GM19240 (cell line): ENCODE data around the gene EYA4.

Experiments
- DNase-seq: peaks from one replicate; pipeline ENCODE4 v3.0.0; 2011; ENCODE audit warnings: low spot score; ENCODE audit not compliant: insufficient read length

The EYA4 gene

DNA sequence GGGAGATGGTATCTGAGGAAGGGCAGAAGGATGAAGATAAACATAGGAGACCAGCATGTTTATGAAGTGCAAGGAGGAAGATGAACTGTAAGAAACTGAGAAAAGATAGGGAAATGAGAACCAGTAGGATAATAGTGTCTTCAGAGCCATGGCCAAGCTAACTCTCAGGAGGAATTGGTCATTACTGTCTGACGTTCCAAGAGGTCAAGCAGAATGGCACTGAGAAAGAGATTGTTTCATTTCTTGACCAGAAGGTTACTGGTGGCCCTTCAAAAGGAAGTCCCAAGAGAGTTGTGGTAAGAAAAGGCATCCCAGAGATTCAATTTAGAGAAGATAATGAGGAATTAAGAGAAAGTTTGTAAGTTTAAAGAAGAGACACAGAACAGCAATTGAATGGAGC lies 47.5 kb downstream of the EYA4 start:
- DNase-seq, result no peak

DNA sequence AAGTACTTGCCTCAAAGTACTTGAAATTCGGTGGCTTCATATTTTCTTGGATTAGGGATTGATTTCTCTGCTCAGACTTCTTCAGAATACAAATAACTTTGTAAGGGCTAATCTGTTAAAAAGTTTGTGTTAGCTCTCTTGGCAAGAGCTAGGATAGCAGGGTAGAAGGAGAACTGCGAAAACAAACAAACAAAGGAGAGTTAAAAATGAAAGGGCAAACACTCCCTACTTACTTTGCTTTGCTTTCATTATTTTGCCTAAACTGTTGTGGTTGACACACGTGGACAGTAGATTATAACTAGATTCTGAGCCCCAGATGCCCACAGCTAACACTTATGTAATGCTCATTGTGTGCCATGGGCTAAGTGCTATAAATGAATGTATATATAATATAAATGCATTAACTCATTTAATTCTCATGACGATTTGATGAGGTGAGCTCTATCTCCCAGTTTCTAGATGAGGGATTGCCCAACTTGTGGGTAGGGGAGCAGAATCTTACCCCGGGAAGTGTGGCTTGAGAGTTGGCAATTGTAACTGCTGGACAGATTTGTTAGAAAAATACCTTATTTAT lies 48.7 kb downstream of the EYA4 start:
- no peak for DNase-seq

DNA sequence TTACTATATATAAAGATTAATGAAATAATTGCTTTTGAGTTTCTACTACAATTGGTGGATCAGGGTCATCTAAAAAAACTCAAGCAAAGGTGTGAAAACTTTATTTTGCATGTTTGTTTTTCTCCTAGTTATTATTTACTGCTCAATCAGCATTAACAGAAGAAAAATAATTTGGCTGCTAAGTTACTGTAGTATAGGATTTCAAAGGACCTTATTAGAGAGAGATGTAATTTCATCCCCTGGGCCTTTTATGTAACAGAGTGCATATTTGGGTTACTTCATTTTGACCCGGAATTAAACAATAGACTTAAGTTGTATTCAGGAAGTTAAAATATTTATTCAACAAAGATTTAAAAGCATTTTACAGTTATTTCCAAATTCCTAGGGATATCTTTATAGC lies 49.8 kb downstream of the EYA4 start:
- no peak for DNase-seq

DNA sequence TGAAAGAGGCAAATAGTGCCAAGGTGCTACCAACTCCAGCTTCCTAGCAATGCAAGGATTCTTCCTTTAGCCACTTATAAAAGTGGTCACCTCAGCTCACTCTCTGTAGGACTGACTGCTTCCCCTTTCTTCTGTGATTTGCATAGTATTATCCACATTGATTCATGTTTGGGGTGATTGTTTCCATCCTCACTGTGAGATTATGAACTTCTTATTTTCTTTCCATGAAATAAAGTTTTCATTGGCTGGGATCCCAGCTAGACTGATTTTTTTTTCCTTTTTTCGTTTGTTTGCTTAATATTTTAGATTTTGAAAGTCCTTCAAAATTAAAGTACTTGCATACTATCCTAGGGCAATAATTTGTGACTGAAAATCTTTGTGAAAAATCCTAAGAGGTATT lies 50.5 kb downstream of the EYA4 start:
- DNase-seq, result no peak

DNA sequence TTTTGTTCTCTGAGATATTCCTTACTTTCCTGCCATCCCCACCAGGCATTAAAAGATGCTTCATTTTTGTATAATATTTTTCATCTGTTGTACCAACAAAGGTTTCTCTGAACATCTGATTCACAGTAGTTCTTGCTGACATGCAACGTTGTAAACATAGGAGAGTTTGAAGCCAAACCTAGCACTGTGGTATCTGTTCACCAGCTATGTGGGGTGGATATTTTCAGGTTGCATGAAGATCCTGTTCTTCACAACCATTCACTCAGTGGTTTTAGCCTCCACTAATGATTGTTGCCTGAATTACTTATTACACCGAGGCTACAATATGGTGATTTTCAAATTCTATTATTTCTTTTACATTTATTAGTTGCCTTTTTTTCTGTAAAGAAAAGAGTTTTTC lies 56.5 kb downstream of the EYA4 start:
- DNase-seq, result no peak

DNA sequence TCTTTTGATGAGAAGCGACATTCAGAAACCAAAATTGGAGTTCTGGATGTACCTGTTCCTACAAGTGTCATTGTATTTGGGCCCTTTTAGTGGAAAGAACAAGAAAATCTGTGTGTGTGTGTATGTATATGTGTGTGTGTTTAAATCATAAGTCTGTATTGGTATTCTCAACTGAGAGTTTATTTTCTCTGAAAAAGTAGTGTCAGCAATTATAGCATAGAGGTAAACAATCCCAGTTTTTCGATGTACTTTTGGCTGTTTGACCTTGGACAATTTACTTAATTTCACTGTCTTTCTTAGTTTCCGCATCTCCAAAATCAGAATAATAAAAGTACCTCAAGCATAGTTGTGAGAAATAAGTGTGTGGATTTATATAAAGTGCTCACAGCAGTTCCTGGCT lies 57.2 kb downstream of the EYA4 start:
- no peak for DNase-seq

DNA sequence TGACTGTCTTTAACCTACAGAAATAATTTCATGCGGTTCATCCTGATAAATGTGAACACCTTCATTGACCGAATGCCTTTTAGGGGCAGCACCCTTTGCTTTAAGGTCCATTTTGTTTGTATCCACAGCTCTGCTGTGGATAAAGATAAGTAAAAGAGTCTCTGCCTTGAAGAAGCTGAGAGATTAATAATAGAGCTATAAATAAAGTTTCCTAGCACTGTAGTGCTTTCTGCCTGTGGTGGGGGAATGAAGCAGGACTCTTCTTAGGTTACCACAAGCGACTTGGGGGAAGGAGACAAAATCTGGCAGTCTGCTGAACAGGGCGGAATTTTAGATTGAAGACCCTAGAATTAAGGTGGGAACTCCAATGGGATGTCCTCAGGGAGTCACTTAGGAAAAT lies 57.6 kb downstream of the EYA4 start:
- no peak for DNase-seq

DNA sequence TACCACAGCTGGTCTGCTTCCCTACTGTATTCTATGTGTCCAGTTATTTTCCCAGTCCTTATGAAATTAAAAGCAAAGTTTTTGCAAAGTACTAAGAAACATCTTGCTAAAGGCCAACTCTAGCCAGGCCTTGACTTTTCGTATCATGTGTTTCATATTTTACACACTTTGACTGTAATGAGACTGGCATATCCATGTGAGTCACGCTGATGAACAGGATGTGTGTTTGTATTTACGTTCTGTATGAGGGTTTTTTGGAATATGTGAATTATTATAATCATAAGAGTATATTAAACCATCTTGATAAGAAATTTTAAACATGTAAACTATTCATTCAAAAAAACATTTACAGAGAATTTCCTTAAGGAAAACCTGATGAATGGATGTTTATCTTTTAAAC lies 59.7 kb downstream of the EYA4 start:
- no peak for DNase-seq

DNA sequence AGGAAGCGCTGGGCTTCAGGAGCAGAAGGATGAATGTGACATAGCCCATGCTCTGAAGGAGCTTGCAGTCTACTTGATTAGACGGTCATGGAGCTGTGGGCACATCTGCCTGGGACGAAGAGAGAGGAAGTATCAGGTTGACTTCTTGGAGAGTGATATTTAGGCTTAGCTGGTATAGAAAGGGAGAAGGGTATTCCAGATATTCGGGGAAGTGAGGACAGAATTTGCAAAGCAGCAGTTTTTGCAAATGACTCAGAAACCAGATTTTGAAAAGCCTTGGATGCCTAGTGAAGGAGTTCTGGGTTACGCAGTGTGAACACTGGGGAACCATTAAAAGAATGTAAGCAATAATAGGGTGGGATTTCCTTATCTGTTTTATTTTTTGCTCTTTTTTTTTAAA lies 60.7 kb downstream of the EYA4 start:
- no peak for DNase-seq

DNA sequence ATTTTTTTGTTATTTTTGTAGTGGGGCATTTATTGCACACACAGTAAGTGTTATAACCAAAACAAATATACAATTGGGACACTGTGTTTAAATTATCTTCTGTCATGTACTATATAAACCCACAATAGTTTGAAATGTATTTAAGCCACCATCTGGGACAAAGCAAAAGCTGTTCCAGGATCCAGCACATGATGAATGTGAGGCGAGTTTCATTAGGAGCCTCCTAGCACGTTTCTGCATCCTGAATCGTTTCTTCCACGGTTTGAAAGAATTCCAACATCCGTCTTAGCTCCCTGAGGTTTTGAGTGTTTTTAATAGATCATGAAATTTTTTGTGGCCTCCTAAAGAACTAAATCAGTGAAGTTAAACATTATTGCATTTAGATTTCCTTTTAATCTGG lies 65.8 kb downstream of the EYA4 start:
- no peak for DNase-seq

DNA sequence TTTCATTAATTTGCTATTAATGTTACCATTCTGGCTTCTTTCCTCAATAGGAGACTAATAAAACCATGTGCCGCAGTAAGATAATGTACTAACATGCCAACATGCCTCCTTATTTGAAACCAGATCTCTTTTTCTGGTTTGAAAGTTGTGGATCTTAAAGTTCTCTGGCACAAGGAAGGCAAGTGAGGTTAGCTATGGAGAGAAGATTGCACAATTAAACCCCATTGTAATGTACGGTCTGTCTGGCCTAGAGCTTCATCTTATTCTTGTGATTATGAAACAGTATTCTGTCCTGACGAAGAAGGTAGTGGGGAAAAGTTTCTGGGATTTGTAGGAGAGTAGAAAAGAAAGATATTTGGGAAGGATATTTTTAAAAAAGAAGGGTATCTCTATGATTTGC lies 68.4 kb downstream of the EYA4 start:
- no peak for DNase-seq

DNA sequence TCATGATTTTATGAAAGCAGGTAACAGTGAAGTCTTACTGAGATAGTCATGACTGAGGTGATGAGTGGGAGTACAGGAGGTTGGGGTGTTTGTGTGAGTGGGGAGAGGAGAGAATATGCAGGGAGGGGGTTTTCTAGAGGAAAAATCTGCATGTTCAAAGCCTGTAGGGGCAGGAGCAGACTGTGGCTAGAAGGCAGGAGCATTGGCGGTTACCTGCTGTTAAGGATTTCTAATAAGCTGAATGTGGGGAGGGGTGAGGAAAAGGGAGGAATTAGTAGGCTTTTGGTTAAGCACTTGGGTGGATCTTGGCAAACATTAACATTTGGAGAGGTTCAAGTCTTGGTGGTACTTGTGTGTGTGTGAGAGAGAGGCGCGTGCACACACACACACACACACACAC lies 70.8 kb downstream of the EYA4 start:
- no peak for DNase-seq

DNA sequence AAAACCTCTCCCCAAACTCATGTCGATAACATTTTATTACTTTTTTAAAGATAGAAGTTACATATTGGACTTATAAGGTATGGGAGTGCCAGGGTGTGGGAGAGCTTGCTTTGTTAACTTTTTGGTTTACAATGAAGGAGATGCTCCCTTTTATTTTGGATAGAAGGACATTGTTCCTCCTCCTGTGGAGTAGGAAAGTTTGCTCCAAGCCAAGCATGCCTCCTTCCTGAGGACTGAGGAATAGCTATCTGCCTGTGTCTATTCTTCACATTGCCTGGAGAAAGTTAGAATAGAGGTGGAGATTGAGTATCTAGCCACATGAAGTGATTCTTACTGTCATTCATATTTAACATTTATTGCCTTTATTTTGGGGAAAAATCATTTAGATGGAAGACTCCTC lies 71.9 kb downstream of the EYA4 start:
- DNase-seq, result no peak

DNA sequence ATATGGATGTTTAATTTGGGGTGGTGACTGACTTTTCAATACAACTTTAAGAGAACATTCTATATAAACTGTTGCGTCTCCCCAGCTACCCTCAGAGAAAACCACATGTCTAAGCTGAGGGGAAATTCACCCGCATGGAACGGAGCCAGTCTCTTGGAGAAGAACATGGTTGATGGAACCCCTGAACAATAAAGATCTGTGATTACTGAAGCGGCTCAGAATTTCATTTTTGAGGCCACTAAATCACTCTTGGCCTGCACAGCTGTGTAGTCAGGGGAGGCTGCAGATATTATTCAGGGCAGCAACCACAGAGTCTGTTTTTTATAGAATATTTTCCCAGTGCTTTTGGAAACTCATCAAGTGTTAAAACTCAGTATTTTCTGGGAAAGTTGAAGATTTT lies 73.8 kb downstream of the EYA4 start:
- no peak for DNase-seq

DNA sequence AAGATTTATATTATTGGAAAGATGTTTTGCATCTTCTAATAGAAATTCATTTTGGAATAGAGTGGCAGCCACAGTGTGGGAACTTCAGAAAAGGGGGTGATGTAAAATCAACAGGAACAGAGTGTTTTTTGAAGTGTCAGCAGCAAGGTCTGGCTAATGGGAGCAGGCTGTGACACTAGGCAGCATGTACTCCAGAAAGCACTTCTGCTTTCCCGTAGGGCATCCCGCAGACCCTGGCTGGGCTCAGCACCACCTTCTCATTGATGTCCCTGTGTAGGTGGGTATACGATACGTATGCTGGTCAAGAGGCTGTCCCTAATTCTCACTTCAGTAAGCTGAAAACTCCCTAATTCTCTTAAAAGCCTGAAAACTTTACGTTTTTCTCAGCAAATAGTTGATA lies 74.7 kb downstream of the EYA4 start:
- DNase-seq, result no peak

DNA sequence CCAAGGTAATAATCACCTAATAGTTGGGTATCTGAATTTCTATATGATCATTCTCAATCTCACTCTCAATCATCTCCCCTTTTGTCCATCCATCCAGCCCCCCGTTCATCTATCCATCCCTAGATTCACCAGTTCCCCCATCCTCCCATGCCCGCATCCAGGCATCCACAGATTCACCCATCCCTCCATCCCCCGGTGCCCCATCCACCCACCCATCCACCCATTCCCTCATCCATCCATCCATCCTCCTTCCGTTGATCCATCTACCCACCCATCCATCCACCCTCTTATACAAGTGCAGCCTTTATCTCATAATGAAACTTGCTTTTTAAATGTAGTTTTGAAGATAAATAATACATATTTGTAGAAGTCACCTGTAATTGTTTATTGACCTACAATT lies 76.5 kb downstream of the EYA4 start:
- no peak for DNase-seq

DNA sequence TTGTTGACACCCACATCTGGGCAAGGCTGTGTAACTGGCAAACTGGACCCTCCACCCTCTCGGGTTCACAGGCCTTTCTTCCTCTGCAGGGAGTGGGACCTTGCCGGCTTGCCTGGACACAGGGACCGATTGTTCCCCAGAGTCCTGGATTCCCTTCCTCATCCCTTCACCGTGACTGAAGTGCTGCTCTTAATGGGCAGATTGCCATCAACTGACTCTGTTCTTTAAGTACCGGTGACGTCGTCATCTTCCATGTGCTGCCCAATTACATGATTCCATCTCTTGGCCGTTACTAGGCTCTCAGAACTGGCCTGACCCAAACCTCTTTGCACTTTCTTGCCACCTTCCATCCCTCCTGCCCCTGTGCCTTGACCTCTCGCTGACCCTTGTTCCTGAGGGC lies 85.4 kb downstream of the EYA4 start:
- no peak for DNase-seq

DNA sequence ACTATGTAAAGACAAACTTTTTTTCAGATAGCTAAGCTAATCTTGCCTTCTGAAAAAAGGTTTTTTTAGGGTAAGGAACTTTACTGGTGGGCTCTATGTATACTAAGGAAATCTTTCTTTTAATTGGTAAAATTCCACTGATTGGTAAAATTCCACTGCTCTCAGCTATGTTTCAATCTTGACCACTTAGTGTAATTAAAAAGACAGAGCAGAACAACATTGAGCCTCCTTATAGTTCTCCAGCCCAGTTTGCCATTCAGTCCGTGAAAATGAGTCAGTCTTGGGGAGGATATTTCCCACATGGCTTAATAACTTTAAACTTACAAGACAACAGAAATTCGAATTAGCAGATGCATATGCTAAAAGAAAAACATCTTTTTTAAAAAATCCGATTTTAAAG lies 92.7 kb downstream of the EYA4 start:
- no peak for DNase-seq

DNA sequence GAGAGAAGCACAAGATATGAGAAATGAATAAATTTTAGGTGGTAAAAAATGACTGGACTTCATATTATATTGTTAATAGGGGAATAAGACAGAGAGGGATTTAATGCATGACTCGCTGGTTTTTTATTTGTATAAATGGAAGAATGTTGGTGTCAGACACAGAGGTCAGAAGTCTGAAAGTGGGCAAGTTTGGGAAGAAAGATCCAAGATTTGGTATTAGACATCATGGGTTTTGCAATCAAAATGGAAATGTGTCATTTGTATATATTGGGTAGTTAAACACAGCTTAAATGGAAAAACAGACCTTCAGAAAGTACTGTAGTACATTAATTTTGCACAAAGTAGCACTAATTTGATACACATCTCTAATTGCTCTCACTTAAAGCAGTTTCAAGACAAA lies 96.2 kb downstream of the EYA4 start:
- DNase-seq, result no peak

DNA sequence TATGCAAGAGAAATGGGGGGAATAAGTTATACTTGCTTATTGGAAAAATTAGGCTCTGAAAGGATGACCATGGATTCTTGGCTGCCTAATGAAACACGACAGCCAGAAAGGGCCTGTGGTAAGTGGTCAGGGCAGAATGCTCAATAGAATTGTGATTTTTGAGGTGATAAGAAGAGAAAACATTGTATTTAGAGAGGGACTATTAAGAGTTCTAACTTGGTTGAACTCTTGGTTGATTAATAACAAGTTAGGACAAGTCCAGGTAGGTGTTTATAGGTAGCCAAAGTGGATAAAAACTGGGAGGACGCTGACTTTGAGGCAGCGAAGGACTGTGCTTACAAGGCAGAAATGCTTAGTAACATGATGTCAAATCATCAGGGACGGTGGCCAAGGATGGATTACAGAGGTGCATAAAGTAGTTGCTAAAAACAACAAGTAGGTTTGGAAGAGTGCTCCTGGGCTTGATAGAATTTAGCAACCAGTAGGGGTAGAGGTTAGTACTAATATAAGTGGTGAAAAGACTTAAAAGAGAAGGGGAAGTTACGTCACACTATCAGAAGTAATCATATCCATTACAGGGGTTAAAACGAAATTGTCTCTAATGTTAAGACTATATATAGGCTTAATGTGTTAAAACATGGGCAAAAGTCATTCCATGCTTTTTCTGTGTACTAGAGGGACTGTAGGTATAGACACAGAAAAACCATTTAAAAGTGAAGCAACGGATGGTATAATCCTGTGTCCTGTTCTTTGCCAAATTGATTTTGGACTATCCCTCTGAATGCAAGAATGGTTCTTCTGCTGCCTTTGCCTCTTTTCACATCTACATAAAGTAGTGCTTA lies 98.6 kb downstream of the EYA4 start:
- DNase-seq, result no peak

DNA sequence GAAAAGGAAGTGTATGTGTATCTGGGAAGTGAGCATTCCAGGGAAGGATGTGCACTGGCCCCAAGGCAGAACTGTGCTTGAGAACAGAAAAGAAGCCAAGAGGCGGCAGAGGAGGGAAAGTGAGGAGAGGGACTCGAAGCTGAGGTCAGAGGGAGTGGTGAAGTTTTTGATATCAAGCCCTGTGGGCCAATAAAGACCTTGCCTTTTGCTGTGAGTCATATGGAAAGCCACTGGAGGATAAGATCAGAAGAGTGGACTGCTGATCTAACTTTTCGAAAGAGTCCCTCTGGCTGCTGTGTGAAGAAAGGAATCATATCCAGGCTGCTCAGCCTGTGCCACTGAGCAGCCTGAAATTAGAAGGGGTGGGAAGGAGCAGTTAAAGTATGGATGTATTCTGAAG lies 99.4 kb downstream of the EYA4 start:
- no peak for DNase-seq

DNA sequence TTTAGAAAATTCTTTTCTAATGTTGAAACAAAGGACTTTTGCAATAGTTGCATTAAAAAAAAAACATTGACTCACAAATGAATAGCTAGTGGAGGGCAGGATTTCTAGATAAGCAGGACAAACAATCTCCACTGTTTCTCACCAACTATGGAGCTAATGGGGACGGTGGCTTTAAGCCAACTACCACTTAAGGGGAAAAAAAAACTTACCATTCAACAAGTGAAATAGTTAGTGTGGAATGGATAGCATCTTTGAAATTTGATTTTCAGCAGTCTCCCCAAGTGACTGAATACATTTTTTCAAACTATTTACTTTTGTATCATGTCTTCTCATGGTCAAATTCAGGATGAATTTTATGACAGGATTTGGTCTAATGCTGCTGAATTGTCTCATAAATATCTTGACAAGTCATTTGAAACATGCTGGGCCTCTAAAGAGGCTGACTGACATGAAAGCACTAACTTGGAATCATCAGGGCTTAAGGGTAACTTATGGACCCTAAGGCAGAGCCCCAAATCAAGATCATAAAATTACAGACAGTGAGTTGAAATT lies 100.5 kb downstream of the EYA4 start:
- no peak for DNase-seq

DNA sequence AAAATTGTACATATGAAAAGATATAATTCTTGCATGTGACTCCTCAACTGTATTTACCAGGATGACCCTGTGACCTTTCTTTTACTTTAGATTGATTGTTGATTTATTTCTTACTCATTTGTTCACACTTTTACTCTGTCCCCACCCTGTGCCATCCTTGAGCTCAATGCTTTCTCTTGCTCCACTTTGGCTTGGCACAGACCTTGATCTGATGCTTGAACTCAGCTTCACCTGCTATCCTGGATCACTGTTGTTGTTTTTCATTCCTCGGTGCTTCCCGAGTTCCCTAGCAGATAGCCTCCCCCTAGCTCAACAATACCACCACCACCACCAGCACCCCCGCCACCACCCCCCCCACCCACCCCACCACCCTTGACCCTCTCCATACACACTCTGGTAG lies 102.1 kb downstream of the EYA4 start:
- DNase-seq, result no peak
